ENCODE measurements around the gene RIT1.
A peak's percentile ranks its signal among the peaks of the same experiment; 100 is the strongest.

RIT1 gene

DNA sequence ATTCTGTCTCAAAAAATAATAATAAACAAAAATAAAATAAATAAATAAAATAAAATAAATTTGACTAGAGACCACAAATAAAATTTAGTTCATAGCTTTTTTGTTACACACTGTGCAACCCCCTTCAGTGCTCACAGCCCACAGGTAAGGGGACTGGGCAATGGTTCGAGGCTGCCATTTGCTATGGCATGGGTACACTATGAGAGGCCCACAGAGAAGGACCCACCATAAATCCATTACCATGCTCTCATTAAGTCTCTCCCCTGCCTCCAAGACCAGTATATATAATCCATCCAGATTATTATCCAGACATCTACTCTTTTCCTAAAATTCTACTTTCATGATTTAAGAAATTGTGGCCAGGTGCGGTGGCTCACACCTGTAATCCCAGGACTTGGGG lies 8.7 kb upstream of the RIT1 start:
- Histone ChIP-seq H3K4me3 (ENCODE audit: low read depth, low read length) (no peak overlapping the region), H3K27me3 (replicated peaks) (no peaks in the 10 kb centered on the region), H3K27ac (no peak overlapping the region), H3K36me3 (replicated peaks) (peaks cover 94% of the 10 kb centered on the region)
- no peak for DNase-seq
- in situ Hi-C loops (cut with HindIII; ENCODE audit: low pct_ligation_motif_present, low sequenced_read_pairs) = no loop called here
- TF ChIP-seq, protein P1, sequence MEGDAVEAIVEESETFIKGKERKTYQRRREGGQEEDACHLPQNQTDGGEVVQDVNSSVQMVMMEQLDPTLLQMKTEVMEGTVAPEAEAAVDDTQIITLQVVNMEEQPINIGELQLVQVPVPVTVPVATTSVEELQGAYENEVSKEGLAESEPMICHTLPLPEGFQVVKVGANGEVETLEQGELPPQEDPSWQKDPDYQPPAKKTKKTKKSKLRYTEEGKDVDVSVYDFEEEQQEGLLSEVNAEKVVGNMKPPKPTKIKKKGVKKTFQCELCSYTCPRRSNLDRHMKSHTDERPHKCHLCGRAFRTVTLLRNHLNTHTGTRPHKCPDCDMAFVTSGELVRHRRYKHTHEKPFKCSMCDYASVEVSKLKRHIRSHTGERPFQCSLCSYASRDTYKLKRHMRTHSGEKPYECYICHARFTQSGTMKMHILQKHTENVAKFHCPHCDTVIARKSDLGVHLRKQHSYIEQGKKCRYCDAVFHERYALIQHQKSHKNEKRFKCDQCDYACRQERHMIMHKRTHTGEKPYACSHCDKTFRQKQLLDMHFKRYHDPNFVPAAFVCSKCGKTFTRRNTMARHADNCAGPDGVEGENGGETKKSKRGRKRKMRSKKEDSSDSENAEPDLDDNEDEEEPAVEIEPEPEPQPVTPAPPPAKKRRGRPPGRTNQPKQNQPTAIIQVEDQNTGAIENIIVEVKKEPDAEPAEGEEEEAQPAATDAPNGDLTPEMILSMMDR (IDR thresholded peaks at IDR 0.05; ENCODE audit: low read depth, low read length, missing control alignments) = no peak

DNA sequence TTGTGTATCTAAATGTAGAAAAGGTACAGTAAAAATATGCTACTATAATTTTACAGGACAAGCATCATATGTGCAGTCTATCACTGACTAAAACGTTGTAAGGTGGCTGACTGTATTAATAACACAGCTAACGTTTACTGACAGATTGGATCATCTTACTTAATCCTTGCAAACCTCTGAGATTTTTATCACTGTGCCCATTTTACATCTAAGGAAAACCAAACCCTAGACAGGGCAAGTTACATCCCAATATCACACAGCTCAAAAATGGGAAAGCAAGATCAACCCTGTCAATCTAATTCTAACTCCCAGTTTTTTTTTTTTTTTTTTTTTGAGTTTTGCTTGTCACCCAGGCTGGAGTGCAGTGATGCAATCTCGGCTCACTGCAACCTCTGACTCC lies 7.5 kb upstream of the RIT1 start:
- TF ChIP-seq, protein P1 (IDR thresholded peaks at IDR 0.05; ENCODE audit: low read depth, low read length, missing control alignments) = no peak

DNA sequence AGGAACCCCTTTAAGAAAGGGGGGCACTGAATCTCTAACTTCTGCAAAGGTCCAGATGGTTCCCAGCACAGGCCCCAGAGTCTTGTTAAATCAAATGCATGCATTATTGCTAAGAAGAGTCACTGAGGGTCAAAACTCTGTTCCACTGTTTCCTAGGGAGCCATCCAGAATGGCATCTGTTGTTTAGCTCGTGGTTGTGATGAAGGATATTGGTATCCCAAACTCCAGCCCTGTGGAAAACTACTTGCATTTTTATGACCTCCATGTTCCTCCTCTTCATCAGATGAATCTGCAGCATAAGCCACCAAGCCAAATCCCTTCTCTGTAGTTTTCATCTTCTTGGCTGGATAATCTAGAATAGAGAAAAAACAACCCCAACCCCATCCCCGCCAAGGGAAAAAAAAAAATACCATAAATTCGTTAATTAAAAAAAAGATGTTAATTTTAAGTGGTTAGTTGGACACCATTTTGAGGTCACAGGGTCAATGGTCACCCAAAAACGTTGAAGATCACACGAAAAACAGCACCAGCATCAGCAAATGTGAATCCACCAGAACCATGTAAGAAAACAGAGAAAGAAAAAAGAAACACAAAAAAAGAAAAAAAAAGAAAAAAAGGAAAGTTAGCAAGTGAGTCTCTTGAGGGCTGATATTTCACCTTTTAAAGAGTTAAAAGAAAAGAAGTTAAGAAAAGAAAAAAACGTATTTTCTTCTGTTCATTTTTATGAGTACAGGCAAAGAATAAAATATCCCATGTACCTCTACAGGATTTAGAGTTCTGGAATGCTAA lies 3.0 kb upstream of the RIT1 start:
- Histone ChIP-seq H3K36me3 (replicated peaks) (peaks cover 60% of the 10 kb centered on the region), H3K27me3 (replicated peaks) (no peaks in the 10 kb centered on the region), H3K4me3 (ENCODE audit: low read depth, low read length) (no peak overlapping the region), H3K27ac (no peak overlapping the region)
- TF ChIP-seq, protein P1 (IDR thresholded peaks at IDR 0.05; ENCODE audit: low read depth, low read length, missing control alignments) = no peak
- peak; percentile 23 for DNase-seq
- in situ Hi-C loops (cut with HindIII; ENCODE audit: low pct_ligation_motif_present, low sequenced_read_pairs) = no loop called here

More for the DNA sequence above, 7.5 kb upstream of the RIT1 start:
- peaks cover 92% of the 10 kb centered on the region for H3K36me3 ChIP-seq (replicated peaks)
- no peaks in the 10 kb centered on the region for H3K27me3 ChIP-seq (replicated peaks)
- H3K27ac ChIP-seq = no peak overlapping the region
- in situ Hi-C loops (cut with HindIII; ENCODE audit: low pct_ligation_motif_present, low sequenced_read_pairs) = no loop called here
- no peak for DNase-seq
- no peak overlapping the region for H3K4me3 ChIP-seq (ENCODE audit: low read depth, low read length)

DNA sequence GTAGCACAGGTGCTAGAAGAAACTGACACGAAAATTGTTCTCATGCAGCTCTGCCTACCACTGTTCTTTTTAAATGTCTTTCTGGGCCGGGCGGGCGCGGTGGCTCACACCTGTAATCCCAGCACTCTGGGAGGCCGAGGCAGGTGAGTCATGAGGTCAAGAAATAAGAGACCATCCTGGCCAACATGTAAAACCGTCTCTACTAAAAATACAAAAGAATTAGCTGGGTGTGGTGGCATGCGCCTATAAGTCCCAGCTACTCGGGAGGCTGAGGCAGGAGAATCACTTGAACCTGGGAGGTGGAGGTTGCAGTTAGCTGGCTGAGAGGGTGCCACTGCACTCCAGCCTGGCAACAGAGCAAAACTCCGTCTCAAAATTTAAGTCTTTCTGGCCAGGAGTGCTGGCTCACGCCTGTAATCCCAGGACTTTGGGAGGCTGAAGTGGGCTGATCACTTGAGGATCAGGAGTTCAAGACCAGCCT lies 947 bp upstream of the RIT1 start:
- DNase-seq = no peak
- H3K27ac ChIP-seq = no peak overlapping the region
- H3K36me3 ChIP-seq (replicated peaks) = peaks cover 57% of the 10 kb centered on the region
- TF ChIP-seq, protein P1 (IDR thresholded peaks at IDR 0.05; ENCODE audit: low read depth, low read length, missing control alignments) = no peak
- H3K4me3 ChIP-seq (ENCODE audit: low read depth, low read length) = no peak overlapping the region
- in situ Hi-C loops (cut with HindIII; ENCODE audit: low pct_ligation_motif_present, low sequenced_read_pairs) = no loop called here
- no peaks in the 10 kb centered on the region for H3K27me3 ChIP-seq (replicated peaks)

DNA sequence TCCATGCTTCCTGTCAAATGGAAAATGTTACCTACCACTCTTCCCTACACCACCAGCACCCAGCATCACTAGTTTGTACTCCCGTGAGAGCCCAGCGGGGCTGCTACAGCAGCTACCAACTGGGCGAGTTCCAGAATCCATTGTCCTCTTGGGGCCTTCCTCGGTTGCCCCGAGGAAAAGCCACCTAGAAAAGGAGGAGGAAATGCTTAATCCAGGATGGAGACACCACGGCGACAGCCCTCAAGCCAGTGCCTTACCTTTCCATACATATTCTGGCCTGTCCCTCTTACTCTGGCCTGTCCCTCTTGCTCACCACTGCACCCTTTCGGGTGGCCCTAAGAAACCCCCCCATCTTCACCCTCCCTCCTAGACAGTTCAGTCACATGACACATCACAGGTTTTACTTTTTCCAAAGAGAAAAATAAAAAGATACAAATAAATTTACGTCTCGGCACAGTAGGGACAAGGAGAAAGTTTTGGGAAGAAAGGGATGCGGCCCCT lies 478 bp downstream of the RIT1 start:
- TF ChIP-seq, protein P1 (IDR thresholded peaks at IDR 0.05; ENCODE audit: low read depth, low read length, missing control alignments) = peak; percentile 21
- in situ Hi-C loops (cut with HindIII; ENCODE audit: low pct_ligation_motif_present, low sequenced_read_pairs) = no loop called here
- Histone ChIP-seq H3K27ac (peak overlapping the region; percentile 79), H3K36me3 (replicated peaks) (peaks cover 55% of the 10 kb centered on the region), H3K4me3 (ENCODE audit: low read depth, low read length) (peak overlapping the region; percentile 76), H3K27me3 (replicated peaks) (no peaks in the 10 kb centered on the region)
- peak; percentile 24 for DNase-seq
